Right kidney (tissue), 1 donor: ENCODE measurements around the gene GAL3ST3.

ENCODE experiments used
- DNase-seq: peaks from one replicate; pipeline ENCODE4 v3.0.0-alpha.2; 2016

GAL3ST3 gene

GRCh38 chr11:66070604-66071380 is 21.8 kb upstream of the GAL3ST3 start:
- DNase-seq, result peak; percentile 72

GRCh38 chr11:66069715-66070603 is 21.0 kb upstream of the GAL3ST3 start, which contains the start of gene PACS1:
Gene PACS1, plus strand, starts transcription at chr11:66070272. Its CDS starts 215 bp downstream, at chr11:66070487.
- peak; percentile 75 for DNase-seq

GRCh38 chr11:66068923-66069714 is 20.2 kb upstream of the GAL3ST3 start:
- no peak for DNase-seq

- DNase-seq, result peak; percentile 65
These were observed 19.3 kb upstream of the GAL3ST3 start for GRCh38 chr11:66068154-66068821.

- no peak for DNase-seq
These were observed 18.7 kb upstream of the GAL3ST3 start for GRCh38 chr11:66067640-66068039.

GRCh38 chr11:66066751-66067150 is 17.8 kb upstream of the GAL3ST3 start:
- DNase-seq, result no peak

- no peak for DNase-seq
These were observed 15.6 kb upstream of the GAL3ST3 start for GRCh38 chr11:66064571-66064970.

- no peak for DNase-seq
These were observed 14.9 kb upstream of the GAL3ST3 start for GRCh38 chr11:66063900-66064299.

- DNase-seq, result no peak
These were observed 13.4 kb upstream of the GAL3ST3 start for GRCh38 chr11:66062408-66062807.

- DNase-seq, result no peak
These were observed 12.3 kb upstream of the GAL3ST3 start for GRCh38 chr11:66061268-66061667.

GRCh38 chr11:66059966-66060680 is 11.2 kb upstream of the GAL3ST3 start:
- no peak for DNase-seq

- no peak for DNase-seq
These were observed 7.5 kb upstream of the GAL3ST3 start for GRCh38 chr11:66056501-66056900.

- no peak for DNase-seq
These were observed 6.1 kb upstream of the GAL3ST3 start for GRCh38 chr11:66055021-66055420.

- no peak for DNase-seq
These were observed 3.7 kb upstream of the GAL3ST3 start for GRCh38 chr11:66052664-66052982.

- DNase-seq, result peak; percentile 96
These were observed 3.1 kb upstream of the GAL3ST3 start, which contains the start of gene SF3B2 for GRCh38 chr11:66051766-66052663. Gene SF3B2, plus strand, starts transcription at chr11:66052364. Its CDS starts 21 bp downstream, at chr11:66052385.

- no peak for DNase-seq
These were observed 2.4 kb upstream of the GAL3ST3 start for GRCh38 chr11:66051371-66051765.

- DNase-seq, result peak; percentile 15
These were observed 1.7 kb upstream of the GAL3ST3 start for GRCh38 chr11:66050581-66051231.

GRCh38 chr11:66047541-66048365 is 1.2 kb downstream of the GAL3ST3 start:
- peak; percentile 33 for DNase-seq

GRCh38 chr11:66046901-66047300 is 2.1 kb downstream of the GAL3ST3 start:
- DNase-seq, result no peak
